Activated CD8-positive, alpha-beta memory T cell treated with anti-CD3 and anti-CD28 coated beads for 48 hours (primary cell): ENCODE measurements around the gene VSTM2B.
"Not testable (repeated sequence)": the region's sequence is repeated elsewhere in the genome, so short reads cannot be mapped to it uniquely, and the experiment has no call there.

Source experiments
- DNase-seq, 3 experiments: peaks; one replicate each; pipeline ENCODE4 v3.0.0-alpha.2; 2020; ENCODE audit warnings: low read depth in 2 of 3, low spot score in 2 of 3

Gene VSTM2B

DNA sequence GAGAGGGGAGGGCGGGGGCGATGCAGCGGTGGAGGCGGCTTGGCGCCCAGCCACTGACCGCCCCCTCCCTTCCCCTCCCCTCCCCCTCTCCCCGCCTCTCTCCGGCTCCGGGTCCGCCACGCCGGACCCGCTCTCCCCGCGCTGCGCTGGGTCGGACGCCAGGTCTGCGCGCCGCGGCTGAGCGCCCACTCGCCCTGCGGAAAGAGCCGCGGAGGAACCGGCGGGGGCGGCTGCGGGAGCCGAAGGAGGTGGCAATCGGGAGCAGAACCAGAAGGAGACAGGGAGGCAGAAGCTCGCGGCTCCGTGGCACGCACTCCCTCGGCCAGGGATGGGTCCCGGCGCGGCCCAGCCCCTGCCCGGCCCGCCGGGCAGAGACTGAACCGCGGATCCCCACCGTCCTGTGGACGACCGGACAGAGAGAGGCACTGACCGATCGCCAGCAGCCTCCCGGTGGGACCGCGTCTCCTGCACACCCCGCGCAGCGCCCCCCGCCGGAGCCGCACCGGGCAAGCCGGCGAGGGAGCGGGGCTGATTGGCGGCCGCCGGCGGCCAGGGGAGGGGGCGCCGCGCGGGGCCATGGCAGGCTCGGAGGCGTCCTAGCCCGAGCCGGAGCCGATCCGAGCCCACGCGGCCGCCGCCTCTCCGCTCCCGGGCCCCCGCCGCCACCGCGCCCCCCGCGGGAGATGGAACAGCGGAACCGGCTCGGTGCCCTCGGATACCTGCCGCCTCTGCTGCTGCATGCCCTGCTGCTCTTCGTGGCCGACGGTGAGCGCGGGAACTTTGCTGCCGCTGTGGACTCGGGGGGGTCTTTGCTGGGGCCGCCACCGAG, at the start of gene VSTM2B:
VSTM2B (plus strand) TSS at position 94 of the 829 bp plus-strand sequence; CDS start at position 684, 590 bp downstream.
- no peak for DNase-seq

DNA sequence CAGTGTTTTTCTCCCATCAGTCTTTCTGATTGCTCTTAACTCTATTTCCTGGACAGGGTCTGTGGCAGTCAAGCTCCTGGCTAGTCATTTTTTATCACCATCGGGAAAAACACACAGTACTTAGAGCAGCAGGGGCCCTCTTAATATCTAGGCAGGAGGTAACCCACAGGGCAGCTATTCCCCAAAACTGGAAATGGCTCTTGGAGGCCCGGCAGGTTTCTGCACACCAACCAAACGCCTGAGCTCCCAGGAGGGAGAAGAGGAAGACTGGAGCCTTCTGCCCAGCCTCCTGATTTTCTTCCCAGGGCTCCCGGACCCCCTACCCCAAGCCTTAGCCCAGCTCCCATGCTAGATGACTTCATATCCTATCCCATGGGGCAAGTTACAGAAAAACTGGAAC, 49.3 kb upstream of the VSTM2B start:
- no peak for DNase-seq

DNA sequence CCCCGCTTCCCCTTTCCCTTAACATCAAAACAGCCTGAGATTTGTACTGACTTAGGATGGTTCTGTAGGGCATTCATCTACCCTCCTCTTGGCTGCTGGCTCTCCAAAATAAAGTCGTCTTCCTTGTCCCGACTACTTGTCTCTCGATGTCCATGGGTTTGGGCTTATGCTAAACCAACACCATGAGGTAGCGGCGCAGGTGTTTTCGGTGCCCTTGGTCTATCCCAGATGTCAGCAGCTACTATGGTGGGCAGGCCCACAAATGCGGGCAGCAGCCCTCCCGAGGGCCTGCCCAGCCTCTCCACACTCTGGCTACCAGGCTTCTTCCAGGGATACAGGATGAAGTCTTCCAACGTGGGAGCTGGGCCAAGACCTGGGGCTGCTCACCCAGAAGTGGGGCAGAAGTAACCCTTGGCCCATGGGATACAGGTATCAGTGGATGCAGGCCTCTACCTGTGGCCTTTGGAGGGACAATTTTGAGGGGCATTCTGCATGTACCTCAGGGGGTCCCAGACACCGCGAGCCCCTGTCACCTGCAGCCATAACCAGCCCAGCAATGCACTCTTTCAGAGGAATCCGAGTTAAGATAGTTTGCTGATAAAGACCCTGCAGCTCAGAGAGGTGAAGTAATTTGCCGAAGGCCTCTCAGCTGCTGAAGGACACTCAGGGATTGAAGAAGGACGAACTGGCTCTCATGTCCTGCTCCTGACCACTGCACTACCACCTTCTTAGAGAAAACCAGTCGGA, 47.8 kb upstream of the VSTM2B start:
- no peak for DNase-seq

DNA sequence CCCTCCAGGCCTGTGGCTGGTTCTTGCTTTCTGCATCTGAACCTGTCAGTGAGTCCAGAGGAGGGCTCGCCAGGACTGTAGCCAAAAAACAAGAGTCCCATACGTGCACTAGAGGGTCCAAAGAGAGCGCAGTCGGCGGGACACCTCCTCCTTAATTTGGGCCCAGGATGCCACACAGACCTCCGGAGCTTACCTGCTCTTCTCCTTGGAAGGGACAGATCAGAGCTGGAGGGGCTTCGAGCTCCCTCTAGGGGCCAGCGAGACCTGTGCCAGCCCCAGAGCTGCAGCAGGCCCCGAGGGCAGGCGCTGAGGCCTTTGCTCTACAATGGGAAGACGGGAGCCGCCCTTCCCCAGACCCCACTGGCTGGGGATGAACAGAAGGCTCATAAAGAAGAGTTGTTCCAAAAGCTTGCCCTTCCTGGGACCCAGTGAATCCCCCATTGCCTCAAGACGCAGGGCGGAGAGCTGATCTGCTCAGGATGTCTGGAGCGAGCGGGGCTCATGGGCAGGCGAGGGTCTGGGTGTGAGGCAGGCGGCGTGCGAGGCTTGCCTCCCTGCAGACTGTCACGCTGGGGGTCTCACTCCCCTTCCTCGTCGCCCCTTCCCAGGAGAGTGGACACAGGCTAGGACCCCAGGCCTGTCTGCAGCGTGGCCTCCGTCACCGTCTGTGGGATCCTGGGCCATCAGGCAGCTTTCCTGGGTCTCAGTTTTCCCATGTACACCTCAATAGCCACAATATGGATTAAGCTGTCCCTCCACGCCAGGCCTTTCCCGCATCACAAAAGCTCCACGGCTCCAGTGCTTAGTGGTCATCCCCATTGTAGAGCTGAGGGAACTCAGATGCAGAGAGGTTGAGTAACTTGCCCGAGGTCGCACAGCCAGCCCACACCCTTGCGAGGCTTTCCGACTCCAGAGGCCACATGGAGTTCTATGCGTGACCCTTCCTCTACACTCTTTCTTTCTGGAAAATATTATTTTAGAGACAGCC, 46.9 kb upstream of the VSTM2B start:
- DNase-seq, result no peak

DNA sequence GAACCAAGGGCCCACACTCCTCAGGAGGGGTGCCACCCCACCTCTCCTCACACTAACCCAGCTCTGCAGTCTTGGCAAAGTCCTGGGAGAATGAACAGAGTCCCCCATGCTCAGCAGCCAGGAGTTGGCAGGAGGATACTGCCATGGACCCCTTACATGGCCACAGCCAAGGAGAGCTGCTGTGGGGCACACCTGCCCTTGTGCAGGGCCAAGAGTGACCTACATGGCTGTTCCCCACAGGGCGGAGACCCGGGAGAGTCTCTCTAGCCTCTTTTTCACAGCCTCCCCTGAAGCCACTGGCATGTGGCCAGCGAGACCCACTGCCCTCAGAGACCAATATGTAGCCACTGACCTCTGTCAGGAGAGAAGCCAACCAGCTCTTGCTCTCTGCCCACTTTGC, 45.9 kb upstream of the VSTM2B start:
- DNase-seq, result no peak

DNA sequence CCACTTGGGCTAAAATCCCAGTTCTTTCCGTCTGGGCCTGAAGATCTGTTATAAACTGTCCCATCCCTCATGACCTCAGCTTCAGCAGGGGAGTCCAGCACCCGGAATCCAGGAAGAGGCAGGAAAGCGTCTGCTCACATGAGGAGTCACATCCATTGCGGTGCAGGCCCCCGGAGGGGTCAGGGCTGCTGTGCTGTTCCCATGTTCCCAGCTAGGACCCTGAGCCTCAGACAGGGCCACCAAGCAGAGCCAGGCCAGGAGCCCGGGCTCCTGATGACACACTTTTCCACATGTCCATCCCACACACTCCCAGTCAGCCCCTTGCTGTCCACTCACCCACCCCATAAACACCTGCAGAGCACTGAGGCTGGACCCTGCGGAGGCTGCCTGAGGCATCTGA, 45.3 kb upstream of the VSTM2B start:
- DNase-seq, result no peak

DNA sequence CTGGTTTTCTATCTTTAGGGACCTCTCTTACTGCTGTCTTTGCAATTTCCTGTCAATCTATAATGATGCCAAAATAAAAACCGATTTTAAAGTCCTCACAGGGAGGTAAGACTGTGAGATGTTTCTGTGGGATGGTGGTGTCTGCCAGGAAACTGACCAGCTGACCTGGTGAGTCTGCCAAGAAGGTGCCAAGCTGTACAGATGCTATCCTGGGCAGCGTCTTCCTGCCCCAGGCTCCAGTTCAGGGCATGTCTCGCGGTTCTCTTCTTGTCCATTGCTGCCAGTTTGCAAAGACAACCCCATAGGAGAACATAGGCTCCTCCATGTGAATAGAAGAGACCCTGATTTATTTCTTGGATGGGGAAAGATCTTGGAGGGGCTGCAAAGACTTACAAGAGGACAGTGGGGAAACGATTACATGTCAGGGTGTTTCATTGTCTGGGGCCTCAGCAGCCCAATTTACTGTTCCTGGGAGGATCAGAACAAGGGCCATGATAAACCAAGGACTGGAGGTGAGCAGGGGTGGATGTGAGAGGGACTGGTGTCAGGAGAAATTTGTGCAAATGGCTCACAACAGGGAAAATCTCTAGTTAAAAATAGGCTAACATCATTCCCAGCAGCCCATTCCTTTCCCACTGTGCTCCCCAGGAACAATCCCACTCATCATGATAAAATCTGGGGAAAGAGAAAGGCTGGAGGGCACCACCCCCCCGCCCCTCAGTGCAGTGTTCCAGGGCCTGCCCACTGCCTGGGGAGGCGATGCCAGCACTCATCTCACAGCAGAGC, 42.7 kb upstream of the VSTM2B start:
- DNase-seq, result no peak

DNA sequence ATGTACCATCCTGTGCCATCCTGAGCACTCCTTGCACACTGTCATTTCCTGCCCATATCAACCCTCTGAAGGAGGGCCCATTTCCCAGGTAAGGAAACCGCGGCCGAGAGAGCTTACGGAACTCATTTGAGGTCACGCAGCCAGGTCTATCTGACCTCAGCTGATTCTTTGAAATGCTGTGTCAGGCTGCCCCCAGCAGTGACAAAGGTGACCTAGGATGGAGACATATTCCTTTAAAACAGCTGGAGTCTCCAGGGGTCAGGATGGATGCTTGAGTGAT, 42.2 kb upstream of the VSTM2B start:
- DNase-seq, result no peak

DNA sequence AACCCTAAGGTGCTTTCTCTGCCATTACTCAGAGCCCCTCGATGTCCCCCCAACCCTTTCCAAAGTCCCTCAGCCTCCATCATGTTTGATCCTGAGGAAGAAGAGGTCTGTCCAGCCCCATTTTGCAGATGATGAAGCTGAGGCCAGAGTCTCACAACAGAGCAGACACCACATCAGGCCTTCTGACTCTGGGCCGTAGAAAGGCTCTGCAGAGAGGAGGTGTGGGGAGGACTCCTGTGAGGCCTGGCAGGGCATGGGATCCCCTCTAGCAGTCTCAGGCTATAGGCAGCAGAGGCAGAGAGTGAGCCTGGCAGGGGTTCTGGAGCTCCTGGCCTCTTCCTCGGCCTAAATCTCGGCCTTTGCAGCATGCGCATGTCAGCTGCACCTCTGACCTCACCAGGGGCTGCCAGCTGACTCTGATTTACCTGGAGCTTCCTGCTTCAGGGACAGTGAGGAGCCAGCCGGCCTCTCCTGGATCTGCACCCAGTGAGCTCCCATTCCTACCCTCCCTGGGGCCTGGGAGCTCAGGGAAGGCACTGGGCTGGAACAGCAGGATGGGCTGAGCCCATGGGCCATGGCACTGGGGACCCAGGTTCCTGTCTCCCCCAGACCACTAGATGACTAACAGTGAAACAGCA, 41.7 kb upstream of the VSTM2B start:
- no peak for DNase-seq

DNA sequence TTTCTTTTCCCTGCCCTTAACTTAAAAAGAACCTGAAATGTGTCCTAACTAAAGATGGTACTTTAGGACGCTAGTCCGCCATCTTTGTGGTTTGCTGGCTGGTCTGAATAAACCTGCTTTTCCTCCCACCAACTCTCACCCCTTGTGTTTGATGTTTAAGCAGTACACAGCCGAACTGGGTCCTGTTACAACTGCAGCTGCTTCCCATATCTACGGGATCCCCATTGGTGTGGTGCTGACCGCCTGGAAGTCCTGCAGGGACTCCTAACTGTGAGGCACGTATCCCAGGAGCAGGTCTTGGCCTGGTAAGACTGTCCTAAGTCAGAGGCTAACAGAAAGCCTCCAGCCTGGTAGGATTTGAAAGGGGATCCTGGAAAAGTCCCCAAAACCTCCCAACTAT, 40.9 kb upstream of the VSTM2B start:
- no peak for DNase-seq

DNA sequence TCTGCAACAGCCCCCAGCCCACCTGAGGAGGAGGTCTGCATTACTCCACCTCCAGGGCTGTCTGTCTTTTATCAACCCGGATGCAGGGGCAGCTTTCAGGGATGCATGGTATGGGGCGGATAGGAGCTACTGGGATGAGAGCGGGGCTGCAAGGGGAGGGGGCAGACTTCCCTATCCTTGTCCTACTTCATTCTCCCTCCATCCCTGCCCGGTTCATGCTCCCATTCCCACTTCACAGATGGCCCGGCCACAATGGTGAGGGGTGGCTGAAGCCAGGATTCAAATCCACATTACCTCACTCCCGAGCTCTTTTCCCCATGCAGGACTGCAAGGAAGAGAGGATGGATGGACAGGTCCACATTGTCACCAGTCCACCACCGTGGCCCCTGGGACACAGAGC, 40.5 kb upstream of the VSTM2B start:
- no peak for DNase-seq

DNA sequence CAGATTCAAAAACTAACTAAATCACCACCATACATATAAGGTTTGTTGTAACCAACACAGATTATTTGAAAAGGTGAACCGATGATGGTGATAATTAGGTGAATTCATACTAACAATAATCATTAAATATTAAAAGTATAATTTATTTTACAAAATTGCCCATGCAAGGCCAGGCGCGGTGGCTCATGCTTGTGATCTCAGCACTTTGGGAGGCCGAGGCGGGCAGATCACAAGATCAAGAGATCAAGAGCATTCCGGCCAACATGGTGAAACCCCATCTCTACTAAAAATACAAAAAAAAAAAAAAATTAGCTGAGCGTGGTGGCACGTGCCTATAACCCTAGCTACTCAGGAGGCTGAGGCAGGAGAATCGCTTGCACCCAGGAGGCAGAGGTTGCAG, 38.8 kb upstream of the VSTM2B start:
- not testable (repeated sequence) for DNase-seq

DNA sequence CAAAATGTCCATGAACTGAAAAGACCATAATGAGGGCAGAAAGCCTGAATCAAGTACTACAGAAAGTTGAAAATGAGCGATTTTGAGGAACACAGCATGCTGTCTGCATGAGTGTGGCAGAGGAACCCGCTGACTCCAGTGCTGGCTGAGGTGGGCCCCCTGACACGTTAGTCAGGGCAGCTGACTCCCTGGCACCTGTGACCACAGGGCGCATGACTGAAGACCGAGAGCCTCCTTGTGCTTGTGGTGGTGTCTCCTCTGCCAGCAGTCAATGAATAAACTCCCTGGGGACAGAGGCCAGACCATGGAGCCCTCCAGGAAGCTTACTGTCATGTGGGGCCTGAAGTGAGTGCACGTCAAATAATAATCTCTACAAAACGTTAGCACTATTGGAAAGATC, 38.4 kb upstream of the VSTM2B start:
- no peak for DNase-seq

DNA sequence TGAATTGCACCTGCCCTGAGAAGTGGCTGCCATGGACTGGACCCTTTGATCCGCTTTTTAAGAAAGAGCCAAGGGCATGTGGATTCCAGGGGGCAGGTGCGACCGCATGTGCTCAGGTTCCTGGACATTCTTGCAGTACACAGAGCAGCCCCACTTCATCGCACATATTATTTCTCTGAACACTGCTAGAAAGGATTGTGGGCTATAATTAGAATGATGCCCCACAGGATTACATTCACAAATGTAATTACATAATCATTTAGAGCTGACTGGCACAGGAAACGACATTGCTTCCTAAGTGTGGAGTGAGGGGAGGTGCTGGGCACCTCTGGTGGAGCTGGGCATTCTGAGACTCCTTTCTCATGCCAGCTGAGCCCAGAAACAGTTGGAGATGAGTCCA, 37.5 kb upstream of the VSTM2B start:
- DNase-seq, result no peak

DNA sequence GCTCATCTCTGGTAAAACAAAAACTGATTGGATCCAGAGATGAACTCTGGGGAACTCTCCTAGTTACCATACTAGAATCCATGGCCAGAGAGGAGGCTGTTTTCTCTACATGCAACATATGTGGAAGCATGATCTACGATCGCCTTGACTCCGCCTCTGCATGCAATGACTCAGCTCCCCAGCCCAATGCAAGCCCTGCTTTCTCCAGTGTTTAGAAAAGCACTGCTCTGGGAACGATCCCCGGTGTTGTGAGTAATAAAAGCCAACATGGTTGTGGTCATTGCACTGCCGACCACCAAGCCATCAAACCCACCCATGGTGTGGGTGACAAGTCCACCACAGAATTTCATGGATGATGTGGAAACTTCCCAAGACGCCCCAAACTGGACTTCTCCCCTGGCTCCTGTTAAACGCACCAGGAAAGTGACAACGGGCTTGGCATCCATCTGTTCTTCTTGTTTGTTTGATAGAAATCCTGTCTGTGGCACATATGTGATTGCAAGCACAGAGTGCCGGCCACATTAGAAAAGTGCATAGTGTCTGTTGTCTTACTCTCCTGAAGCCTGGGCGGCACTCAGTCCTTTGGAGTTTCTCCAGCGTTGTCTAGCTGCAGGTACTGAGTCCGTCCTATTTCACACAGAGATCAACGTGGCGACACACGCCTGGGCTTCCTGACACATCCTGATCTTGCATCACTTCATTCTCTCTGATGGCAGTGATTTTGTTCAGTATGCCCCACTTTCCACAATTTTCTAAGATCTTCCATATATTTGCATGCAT, 36.4 kb upstream of the VSTM2B start:
- DNase-seq, result no peak

DNA sequence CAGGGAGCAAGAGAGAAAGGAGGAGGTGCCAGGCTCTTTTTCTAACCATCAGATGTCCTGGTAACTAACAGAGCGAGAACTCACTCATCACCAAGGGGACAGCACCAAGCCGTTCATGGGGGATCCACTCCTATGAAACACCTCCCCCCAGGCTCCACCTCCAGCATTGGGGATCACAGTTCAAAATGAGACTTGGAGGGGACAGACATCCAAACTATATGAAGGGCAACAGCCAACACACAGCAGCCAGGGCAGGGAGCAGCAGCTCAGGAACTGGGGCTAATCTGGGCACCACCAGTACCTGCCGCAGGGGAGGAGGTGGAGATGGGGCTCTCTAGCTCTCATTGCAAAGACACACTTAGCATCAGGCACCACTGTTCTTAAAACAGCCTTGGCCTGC, 34.3 kb upstream of the VSTM2B start:
- no peak for DNase-seq

DNA sequence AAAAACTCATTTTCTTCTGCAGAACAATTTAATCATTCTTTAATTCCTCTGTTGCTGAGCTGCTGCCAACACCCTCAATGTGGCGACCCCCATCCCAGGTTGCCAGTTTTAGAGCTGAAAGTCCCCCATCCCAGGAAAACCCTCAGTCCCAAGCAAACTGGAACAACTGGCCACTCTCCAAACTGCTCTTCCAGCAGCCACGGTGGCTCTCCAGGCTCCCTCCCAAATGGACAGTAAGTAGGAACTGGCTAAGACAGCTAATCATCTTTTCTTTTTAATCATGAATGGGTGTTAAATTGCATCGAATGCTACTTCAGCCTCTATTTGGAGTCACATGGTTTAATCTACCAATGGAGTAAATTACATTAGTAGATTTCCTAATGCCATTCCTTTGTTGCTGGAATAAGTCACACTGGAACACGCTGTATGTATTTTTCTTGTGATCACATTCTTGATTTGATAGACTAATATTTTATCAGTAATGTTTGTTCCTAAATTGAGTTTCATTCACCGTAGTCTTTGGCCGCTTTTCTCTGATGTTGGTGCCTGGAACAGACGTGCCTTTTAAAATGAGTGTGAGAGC, 33.7 kb upstream of the VSTM2B start:
- DNase-seq, result no peak

DNA sequence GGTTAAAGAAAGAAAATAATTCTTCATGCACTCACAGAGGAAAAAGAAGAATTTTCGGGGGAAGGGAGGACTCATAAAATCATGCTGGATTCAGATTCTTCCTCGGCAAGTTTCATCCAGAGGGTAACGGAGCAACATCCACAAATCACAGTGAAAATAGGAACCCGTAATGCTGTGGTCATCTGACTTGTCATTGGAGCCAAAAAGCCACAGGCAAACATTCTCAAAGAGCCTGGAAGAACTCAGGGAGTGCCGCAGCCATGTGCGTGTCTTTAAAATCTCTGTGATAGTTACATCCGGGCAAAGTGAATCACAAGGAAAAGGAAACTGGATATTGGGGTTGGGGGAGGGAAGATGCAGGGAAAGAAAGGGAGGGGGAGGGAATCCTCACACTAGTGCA, 33.0 kb upstream of the VSTM2B start:
- DNase-seq, result no peak

DNA sequence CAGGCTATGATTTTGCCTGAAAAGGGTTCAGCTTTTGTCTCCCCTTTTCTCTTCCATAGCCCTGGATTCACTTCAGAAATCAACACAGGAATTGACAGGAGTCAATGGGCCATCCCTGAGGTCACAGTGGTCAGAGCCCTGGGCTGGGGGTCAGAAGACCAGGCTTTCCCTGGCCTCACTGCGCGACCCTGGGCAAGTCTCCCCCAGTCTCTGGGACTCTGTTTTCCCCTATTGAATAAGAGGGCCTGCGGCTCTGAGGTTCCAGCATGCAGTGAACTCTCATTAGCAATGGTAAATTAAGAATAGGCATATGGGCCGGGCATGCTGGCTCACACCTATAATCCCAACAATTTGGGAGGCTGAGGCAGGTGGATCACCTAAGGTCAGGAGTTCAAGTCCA, 30.7 kb upstream of the VSTM2B start:
- DNase-seq, result no peak
